GM19240 (cell line): Measurements from ENCODE around the gene CDH2.

Experiments used
- DNase-seq: peaks from one replicate; pipeline ENCODE4 v3.0.0; 2011; ENCODE audit warnings: low spot score; ENCODE audit not compliant: insufficient read length

The CDH2 gene

DNA sequence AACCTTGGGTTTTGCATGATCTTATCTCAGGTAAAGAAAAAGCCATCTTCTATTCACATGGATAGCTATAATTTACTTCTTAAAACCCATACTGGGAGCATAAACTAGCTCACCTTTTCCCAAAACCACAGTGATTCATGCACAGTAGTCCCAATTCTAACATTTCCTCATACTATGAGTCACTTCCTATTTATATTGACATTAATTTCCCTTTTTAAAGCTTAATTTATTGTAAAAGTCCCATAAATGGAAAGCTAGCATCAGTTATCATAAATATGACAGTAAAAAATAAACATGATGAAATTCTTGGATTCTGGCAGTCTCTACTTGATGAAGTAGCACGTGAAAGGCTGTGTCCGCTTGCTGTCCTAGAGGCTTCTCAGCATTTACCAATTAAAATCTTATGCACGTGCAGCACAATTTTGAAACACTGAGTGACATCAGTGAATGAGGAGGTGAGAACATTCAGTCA is 180.1 kb downstream of the CDH2 start:
- DNase-seq: no peak

DNA sequence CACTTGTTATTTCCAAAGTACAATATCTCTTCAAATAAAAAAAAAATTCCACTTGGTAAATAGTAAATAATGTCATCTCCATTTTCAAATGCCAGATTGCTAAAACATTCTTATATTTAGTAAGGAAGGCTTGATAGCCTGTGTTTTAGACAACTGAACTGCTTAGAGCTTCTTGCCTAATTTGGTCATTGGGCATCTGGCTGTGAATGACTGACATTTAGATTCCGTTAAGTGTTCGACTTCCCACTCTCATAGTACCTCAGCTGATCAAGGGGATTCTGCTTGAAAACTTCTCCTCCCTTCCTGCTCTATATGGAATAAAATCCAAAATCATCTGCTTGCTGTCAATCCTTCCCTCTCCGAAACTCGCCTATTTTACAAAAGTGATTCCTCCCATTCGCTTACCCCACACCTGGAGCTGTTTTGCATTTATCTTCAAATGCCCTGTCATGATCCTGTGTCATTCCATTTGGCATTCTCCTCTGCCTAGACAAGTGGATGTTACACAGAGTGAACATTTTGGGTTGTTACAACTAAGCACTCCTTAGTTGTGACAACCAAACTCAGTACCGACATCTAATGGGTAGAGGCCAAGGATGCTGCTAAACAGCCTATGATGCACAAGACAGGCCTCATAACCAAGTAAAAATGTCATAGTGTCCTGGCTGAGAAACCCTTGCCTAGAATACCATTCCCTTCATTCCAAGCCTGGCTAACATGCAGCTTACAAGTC is 181.0 kb downstream of the CDH2 start:
- DNase-seq: no peak

DNA sequence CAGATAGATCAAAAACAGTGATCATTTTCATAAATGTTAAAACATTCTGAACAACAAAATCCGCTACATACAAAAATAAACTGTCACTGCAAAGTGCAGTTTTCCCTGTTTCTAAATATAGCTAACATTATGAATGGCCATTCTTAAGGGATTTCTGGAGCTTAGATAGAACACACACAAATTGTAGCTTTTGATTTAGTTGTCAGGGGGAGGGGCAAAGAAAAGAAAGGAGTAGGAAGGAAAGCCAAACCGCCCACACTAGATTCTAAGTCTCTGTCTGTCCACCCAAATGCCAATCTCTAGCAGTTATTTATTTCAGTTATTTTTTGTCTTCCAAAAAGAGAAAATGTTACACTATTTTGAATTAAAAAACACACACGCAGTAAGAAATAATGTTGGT is 182.4 kb downstream of the CDH2 start:
- no peak for DNase-seq

DNA sequence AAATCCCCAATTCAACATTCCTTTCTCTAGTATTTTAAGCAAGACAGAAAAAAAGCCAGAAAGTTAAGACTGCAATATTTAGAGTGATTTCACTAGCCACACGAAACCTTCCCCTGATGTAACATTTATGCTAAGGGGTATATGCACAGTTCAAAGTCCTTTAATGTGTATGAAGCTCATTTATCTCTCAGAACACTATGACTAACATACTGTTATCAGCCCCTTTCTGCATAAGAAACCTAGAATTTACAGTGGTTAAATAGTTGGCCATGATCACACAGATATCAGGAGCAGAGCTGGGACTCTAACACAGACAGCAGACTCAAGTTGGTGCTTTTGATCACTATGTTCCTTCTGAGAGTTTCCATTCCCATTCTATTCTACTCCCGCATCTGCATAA is 185.5 kb downstream of the CDH2 start:
- DNase-seq: no peak

DNA sequence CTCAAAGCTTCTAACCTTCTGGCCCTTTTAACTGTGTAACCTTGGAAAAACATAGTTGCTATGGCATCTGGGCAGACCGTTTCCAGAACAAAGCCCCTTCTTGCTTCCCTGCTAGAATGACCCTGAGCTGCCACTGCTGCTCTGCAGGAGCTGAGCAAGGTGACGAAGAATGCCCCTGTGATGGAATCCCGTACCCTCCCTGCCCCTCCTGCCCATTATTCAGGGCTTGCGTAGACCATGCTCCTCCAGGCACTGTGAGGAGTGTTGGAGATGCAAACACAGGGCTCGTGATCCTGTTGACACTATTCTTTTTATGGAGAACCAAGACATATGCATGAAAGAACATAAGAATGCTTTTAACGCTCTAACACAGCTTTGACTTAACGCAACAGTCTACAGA is 191.1 kb downstream of the CDH2 start:
- no peak for DNase-seq

DNA sequence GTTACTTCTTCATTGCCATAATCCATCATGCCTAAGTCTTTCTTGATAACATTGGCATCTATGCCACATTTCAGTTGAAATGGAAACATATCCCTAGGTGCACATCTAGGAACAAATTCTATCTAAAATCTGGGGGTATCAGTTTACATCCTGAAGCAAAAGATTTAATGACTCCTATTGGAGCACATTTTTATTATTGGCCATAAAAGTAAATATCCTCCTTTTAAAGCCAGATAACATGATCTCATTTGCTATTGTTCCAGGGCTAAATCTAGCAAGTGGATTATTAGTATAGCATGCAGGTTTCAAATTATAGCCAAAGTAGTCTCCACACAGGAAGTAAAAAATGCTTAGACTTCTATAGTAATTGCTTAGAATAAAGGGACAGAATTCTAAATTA is 193.2 kb downstream of the CDH2 start:
- no peak for DNase-seq

DNA sequence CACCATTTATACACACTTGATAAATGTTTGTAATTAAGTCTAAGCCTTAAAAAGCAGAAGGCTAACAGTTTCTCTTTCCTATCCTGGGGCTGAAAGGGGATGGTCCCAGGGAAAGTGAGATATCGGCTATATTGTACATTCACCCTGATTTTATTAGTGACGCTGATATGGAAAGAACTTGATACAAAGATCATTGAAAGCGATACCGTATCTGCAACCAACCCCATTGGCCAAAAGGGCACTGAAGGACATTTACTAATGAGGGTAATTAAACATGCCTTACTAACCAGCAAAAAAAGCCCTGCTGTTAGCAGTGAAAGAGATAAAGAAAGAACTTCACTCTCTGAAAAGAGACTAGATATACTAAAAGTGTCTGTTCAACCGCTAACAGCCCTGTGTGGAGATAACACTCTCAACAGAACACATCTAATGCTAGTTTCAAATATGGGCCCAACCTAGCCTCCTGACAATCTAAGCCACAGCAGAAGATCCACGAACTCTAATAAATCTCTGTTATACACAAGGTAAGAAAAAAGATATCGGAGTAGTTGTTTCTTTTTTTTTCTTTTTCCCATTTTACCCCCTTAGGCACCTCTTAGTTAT is 200.0 kb downstream of the CDH2 start:
- no peak for DNase-seq

DNA sequence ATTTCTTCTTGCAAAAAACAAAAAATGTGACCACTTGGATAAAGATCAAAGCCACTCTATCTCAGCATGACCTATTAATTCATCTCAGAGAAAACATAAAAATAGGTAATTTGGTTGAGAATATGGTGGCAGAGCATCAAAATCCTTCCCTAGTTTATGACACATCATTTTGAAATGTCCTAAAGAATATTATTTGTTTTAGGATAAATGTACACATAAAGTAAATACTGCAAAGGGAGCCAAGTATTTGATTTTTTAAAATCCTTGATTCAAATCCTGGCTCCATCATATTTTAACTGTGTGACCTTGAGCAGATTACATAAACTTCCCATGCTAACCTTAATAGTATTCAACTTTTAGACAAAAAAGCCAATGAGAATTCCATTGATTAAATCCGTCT is 206.6 kb downstream of the CDH2 start:
- no peak for DNase-seq

DNA sequence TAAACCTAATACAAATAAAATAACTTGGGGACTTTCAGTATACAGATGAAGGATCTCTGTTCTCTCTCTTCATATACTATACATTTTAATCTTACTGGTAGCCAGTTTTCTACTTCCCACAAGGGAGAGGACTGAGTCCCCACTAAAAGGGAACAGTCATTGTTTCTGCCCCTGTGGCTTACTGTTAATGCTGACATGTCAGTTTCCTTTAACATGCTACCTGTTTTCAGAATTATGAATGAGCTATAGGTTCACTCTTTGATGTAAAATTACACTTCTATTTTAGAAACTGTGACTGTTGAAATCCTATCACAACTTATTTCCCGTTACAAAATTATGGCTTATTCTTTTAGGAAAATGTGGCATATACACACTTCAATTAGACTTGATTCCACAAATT is 207.7 kb downstream of the CDH2 start:
- no peak for DNase-seq

DNA sequence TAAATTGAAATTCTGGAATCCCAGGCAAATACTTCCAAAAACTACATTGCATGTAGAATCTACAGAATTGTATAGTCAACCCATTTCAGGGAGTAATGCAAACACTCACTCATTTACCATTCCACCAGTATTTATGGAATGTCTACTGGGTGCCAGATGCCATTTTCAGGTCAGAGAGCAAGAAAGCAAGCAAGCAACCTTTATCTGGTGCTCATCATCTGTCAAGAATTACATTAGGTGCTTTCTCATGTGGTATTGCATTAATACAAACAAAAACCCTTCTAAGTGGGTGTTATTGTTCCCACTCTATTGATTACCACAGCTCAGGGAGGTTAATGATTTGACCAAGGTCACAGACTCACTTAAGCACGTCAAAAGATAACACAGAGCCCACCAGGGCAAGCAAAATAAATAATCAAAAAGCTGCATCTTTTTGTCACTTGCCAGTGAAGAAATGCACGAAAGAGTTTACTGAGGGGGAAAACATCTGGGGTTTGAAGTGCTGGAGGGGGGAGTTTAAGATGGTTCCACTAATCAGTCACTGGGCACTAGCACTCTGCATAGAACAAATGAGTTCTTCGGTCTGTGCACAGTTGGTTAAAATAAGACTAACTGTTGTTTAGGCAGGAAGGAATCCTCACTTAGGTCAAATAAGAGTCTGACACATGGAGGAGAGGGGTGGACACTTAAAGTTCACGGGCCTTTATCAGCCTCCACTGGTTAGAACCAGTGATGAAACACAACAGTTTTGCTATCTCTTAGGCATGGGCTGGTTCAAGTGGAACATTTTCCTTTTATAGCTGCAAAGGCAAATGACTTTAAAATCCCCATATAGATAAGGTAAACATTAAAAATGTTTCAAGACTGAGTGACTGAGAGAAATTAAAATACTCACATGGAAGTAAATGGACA is 208.8 kb downstream of the CDH2 start:
- no peak for DNase-seq

DNA sequence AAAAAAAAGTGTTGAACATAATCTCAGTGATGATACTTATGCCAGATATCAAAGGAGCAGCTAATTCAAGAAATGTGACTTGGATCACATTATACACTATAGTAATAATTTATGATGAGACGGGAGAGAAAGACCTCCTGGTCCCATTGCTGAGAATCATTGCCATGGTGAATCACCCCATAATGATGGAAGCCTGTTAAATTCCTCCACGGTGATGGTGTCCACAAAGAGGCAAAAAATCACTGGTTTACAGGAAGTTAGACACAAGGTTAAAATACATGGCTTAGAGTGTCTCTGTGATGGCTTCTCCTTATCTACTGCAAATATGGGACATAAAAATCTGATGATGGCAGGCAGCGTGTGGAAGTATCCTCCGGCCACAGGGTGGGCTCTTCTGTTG is 210.0 kb downstream of the CDH2 start:
- DNase-seq: no peak

DNA sequence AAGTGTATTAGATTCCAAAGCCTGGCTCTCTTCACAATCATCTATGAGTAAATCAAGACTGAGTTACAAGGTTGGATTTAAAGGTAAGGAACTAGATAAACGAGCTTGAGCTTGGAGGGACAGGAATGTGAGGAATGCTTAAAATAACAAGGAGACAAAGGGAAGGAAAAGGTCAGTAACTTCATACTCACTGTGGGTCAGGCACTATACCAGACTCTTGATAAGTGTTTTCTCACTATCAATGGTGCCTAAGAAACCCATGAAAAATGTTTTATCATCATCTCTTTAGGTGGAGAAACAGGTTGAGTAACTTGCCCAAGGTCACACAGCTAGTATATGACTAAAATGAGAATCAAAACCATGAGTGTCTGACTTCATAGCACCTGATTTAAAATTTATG is 212.1 kb downstream of the CDH2 start:
- DNase-seq: no peak

DNA sequence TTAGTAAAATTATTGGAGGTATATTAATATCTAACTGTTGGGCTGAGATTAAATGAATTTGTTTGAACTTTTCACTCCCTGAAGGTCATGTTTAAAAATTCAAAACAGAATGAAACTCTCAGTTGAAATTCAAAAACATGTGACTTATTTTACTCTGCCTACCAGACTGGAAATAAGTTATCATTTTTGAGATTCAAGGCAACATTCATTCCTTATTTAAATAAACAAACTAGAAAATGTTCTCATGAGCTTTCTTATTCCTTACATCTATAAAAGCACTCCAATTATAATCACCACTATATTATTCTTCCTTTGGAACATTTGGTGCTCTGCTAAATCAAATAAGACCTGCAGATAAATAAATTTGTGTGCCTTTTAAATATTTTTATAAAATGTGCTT is 217.8 kb downstream of the CDH2 start:
- DNase-seq: no peak

DNA sequence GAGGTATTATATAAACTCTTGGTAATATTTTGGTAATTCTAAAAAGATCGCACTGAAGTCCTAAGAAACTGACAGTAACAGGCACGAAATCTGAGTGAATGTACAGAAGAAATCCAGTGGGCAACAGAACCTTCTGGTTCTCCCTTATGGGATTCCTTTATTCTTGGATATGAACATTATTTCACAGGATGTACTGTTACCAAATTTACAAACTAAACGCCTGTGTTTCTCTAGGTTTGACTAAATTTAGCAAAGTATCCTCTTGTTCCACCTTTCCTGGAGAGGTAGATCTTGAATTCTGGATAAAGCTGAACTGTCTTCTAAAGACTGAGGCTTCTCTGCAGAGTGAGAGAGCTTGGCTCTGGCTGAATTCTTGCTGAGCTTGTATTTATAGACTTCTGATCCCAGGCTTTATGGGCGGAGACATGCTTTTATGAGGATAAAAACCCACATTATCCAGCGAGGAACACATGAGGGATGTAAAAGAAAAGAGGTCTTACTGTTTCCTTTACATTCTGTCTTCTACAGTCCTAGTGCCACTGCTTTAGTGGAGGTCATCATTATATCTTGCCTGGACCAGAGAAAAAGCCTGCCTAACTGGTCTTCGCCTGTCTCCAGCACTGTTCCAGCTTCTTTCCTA is 220.8 kb downstream of the CDH2 start:
- no peak for DNase-seq

DNA sequence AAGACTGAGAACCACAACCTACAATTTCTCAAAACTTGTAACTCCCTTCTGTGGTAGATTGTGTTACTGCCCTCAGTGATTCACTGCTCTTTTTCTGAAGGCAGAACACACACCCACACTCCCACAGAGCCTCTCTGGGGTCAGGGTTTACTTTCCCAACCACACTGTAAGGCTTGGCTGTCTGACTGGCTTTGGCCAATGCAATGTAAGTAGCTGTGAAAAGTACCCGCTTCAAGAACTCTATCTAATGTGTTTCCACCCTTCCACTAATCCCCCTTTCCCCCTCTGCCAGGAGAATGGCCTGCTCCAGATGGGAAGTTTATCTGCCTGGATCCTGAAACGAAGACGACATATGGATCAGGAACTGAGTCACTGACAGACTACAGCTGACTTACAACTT is 222.7 kb downstream of the CDH2 start:
- DNase-seq: no peak

DNA sequence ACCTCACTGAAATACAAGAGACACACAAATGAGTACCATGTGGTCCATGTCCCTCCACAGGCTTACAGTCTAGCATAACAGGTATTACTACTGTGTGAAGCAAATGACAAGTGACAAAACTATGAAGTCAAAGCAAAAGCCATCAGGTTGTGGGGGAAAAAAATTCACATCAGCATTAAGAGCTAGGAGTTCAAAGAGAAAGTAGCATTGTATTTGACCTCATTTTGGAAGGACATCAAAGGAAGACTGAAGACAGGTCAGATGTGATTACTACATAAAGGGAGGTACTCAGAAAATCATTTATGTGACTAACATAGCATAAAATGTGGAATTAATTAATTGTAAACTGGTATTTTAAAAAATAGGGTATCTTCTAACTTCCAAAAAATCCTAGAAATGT is 224.2 kb downstream of the CDH2 start:
- no peak for DNase-seq

DNA sequence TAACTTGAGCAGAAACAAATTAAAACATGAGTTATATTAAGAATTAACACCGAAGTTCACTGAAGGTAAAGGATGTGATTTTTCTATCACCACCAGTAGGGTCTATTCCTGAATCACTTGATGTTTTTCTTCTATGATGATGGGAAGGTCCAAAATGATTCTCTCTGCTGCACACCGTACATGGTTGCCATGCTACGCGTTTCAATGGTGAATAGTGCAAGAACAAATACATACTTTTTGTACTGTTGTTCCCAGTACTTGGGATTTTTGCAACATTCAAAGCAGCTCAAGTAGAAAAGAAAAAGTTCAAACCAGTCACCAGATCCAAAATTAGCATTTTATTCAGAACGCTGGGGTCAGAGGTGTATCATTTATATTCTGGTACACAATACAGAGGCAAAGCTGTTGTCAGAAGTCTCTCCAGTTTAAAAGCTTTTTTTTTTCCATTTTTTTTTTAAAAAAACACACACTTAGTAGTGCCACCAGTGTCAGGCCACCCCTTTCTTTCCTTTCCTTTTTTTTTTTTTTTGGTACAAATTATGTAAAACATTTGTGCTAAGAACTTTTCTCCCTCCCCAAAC is 226.2 kb downstream of the CDH2 start:
- DNase-seq: no peak

DNA sequence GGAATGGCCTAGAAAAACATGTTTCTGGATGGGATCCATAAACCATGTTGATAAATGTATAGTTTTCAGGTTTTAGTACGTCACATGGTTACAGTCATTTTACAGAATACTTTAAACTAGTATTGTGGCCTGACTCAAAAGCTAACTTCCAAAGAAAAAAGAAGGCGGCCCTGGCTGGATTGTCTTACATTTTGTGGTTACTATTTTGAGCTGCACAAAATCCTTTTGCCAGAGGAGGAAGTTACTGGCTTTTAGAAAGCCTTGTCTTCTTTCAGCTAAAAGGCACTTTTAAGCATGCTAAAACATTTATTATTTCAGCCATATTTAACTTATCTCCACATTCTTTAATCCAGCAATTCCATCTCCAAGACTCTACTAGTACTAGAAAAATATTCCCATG is 227.9 kb downstream of the CDH2 start:
- DNase-seq: no peak

DNA sequence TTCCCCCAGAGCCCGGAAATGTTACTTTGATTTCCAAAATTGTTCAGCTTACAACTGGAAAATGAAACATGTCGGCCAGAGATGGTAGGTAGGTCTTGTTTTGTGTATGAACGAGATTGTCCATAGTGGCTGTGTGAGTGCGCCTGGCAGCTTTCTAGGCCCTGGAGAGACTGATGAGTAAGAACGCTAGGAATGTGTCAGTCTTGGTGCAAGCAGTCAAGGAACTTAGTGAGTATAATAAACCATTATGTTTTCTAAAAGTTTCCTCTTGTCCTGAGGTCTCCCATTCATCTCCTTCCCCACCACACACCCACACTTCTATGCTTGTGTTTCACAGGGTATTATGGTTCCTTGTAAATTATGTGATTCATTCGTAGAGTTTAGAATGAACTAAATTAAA is 234.2 kb downstream of the CDH2 start:
- no peak for DNase-seq

DNA sequence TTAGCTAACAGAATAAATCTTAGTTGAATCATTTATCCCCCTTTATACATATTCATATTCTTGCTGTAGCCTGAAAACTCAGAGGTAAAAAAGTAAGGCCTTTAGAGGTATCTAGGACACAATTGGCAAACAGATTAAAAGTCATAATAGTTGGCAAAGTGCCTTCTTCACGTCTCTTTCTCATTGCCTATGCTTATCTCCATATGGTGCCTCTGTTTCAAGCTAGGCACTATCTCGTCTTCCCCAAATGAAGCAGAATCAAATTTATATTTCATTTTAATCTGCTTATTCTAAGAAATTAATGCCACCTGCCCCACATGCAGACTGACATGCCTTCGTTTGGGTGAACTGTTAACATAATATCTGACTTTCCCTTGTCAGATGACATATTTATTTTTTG is 245.4 kb downstream of the CDH2 start:
- DNase-seq: no peak

DNA sequence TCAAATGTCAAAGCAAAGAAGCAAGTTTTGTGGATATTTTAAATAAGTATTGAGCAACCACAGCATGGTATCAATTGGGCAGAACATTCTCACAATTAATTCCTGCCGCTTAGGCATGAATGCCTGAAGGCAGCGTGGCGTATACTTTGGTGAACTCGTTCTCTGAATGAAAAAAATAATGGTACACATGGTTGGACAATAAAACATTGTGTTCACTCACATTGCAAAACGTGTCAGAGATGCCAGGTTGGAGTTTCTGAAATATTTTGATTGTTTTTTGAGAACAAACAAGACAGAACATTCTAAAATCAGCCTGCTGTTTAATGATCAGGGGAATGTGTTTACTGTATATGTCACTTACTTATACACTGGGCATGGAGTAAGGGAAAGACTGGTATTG is 254.2 kb downstream of the CDH2 start:
- DNase-seq: no peak
